Endothelial cell (in vitro differentiated cells): ENCODE results near the gene GPR63. TPM values are rescaled to one million over a fixed set of nuclear protein-coding genes. Genes with fewer than 3 reads are reported as not detected.

Experiments
- DNase-seq: peaks from one replicate; pipeline ENCODE4 v3.0.0; 2021; ENCODE audit warnings: low spot score
- H3K27ac Mint-ChIP-seq: one replicate; pipeline ENCODE4 v1.8.0; 2021; ENCODE audit warnings: mixed read lengths, inconsistent platforms; ENCODE audit not compliant: unreplicated experiment
- H3K27me3 Mint-ChIP-seq: one replicate; pipeline ENCODE4 v1.8.0; 2021; ENCODE audit warnings: mild to moderate bottlenecking, moderate library complexity, mixed read lengths, inconsistent platforms; ENCODE audit not compliant: unreplicated experiment
- H3K36me3 Mint-ChIP-seq: one replicate; pipeline ENCODE4 v1.8.0; 2021; ENCODE audit warnings: mild to moderate bottlenecking, low read depth, mixed read lengths, inconsistent platforms; ENCODE audit not compliant: unreplicated experiment
- H3K4me1 Mint-ChIP-seq: one replicate; pipeline ENCODE4 v1.8.0; 2021; ENCODE audit warnings: mild to moderate bottlenecking, mixed read lengths, inconsistent platforms; ENCODE audit not compliant: unreplicated experiment
- H3K4me3 Mint-ChIP-seq: one replicate; pipeline ENCODE4 v1.8.0; 2021; ENCODE audit warnings: mild to moderate bottlenecking, mixed read lengths, inconsistent platforms; ENCODE audit not compliant: unreplicated experiment
- H3K9me3 Mint-ChIP-seq: one replicate; pipeline ENCODE4 v1.8.0; 2021; ENCODE audit warnings: mixed read lengths, inconsistent platforms; ENCODE audit not compliant: unreplicated experiment
- total RNA-seq: library from RNA; stranded (reverse); fragmentation: NEBNext Ultra II Directional; extraction: Animal tissue kit (Norgen Biotek cat#: 25700); gene quantifications from one replicate; pipeline ENCODE4 v1.2.1, GENCODE V29; 2021; ENCODE audit not compliant: unreplicated experiment
- TF ChIP-seq, protein P1 (sequence below): fragments of 200-600 bp; sonication (generic); IDR thresholded peaks from one replicate; pipeline ENCODE4 v1.5.0; 2021; ENCODE audit warnings: antibody characterized with exemption; ENCODE audit not compliant: unreplicated experiment

GPR63 gene
- total RNA-seq, 1 donor from 2014 or later, result 1.5 TPM

DNA sequence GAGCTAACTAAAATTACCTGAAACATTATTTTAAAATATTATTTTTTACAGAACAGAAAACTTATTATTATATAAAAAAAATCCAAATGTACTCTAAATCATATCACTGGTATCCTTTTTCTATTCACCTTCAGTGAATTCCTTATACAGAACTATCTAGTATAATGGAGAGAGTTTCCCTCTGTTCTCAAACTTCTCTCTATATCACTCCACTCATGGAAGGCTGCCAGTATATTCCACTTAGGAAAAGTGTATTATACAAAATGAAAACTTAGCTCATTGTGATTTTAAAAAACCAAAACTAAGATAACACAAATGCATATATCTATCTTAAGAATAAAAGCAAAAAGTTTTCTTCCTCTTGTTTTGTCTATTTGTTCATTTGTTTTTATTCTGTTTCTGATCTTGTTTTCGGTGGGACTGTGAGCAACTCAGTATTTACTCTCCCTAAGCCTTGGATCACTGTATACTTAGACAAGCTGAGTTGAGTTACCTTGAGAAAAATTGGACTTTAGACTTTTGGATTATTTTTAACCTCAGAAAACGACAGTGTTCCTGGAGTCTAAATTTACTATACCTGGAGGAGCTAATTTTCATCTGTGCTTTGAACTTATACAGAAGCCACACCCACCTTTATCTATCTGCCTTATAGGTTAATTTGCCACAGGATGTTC lies 61.4 kb downstream of the GPR63 start:
- Mint-ChIP-seq H3K36me3 (no peaks in the 10 kb centered on the region), H3K9me3 (no peaks in the 10 kb centered on the region), H3K4me1 (no peaks in the 10 kb centered on the region), H3K4me3 (no peak overlapping the region), H3K27me3 (no peaks in the 10 kb centered on the region), H3K27ac (no peak overlapping the region)
- no peak for DNase-seq
- TF ChIP-seq, protein P1, sequence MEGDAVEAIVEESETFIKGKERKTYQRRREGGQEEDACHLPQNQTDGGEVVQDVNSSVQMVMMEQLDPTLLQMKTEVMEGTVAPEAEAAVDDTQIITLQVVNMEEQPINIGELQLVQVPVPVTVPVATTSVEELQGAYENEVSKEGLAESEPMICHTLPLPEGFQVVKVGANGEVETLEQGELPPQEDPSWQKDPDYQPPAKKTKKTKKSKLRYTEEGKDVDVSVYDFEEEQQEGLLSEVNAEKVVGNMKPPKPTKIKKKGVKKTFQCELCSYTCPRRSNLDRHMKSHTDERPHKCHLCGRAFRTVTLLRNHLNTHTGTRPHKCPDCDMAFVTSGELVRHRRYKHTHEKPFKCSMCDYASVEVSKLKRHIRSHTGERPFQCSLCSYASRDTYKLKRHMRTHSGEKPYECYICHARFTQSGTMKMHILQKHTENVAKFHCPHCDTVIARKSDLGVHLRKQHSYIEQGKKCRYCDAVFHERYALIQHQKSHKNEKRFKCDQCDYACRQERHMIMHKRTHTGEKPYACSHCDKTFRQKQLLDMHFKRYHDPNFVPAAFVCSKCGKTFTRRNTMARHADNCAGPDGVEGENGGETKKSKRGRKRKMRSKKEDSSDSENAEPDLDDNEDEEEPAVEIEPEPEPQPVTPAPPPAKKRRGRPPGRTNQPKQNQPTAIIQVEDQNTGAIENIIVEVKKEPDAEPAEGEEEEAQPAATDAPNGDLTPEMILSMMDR, result no peak

DNA sequence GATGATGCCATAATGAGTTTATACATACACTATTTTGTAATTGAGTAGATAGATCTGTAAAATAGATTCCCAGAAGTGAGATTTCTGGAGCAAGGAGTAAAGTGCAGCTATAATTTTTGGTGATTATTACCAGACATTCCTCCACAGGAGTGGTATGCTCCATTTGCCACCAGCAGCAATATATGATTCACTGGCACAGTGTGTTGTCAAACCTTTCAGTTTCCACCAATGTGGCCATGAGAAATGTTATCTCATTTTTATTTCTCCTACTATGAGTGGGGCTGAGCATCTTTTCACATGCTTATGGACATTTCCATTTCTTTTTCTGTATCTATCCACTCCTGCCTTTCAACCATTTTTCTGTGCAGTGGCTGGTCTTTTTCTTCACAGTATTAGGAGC lies 70.5 kb downstream of the GPR63 start:
- Mint-ChIP-seq H3K36me3 (no peaks in the 10 kb centered on the region), H3K4me1 (peaks cover 5% of the 10 kb centered on the region), H3K9me3 (no peaks in the 10 kb centered on the region), H3K4me3 (no peak overlapping the region), H3K27ac (no peak overlapping the region), H3K27me3 (peaks cover 4% of the 10 kb centered on the region)
- DNase-seq, result no peak
- TF ChIP-seq, protein P1, result no peak

DNA sequence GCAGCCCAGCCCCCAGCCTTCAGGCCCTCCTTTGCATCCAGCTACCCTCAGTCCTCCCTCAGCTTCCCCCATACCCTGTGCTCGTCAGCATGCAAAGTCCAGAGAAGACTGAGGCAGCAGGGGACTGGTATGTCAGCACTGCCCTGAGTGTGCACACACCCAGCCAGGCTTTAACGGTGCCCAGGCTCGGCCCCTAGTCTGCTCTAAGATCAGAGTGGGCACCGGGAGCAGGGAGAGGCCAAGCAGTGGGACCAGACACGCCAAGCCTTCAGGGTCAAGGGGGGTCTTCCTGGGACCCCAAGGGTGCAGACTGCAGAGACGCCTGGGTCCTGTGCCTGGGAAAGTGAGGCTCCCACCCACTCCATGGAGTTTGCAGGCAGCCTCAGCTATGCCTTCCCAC lies 74.7 kb downstream of the GPR63 start:
- H3K36me3 Mint-ChIP-seq, result no peaks in the 10 kb centered on the region
- H3K4me3 Mint-ChIP-seq, result no peak overlapping the region
- TF ChIP-seq, protein P1, result no peak
- no peaks in the 10 kb centered on the region for H3K27me3 Mint-ChIP-seq
- no peak overlapping the region for H3K27ac Mint-ChIP-seq
- no peak for DNase-seq
- H3K9me3 Mint-ChIP-seq, result no peaks in the 10 kb centered on the region
- H3K4me1 Mint-ChIP-seq, result peaks cover 5% of the 10 kb centered on the region

- no peak for DNase-seq
- H3K27ac Mint-ChIP-seq, result no peak overlapping the region
- no peaks in the 10 kb centered on the region for H3K36me3 Mint-ChIP-seq
- TF ChIP-seq, protein P1, result no peak
- H3K4me3 Mint-ChIP-seq, result no peak overlapping the region
- peaks cover 5% of the 10 kb centered on the region for H3K4me1 Mint-ChIP-seq
- no peaks in the 10 kb centered on the region for H3K27me3 Mint-ChIP-seq
- no peaks in the 10 kb centered on the region for H3K9me3 Mint-ChIP-seq
Measured at GRCh38 chr6:96761794-96762193, 75.5 kb downstream of the GPR63 start.

DNA sequence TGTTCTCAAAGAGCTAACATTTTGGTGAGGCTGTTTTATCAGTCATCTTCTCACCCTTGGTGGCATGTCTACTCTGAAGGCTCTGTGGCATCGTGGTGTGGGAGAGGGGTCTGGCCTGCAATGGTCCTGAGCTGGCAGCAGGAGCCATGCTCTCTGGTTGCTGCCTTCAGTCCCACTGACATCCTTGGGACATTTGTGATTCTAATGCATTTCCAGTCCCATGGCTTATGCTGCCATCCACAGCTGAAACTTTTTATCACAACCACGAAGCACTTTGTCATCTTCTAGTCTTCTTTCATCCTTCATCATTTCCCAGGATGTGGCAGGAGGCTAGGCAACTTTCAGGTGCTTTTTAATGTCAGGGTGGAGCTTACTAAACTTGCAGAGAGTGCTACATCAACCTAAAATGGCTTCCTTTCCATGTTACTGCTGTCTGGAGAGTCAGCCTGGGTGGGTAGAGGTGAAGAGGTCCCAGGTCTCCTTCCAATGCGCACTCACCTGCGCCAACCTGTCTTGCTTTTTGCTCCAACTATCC lies 77.1 kb downstream of the GPR63 start:
- DNase-seq, result no peak
- Mint-ChIP-seq H3K4me3 (no peak overlapping the region), H3K9me3 (no peaks in the 10 kb centered on the region), H3K36me3 (no peaks in the 10 kb centered on the region), H3K27me3 (no peaks in the 10 kb centered on the region), H3K27ac (no peak overlapping the region), H3K4me1 (peaks cover 5% of the 10 kb centered on the region)
- TF ChIP-seq, protein P1, result no peak
